ENCODE data around the gene MTERF4.

MTERF4 gene

DNA sequence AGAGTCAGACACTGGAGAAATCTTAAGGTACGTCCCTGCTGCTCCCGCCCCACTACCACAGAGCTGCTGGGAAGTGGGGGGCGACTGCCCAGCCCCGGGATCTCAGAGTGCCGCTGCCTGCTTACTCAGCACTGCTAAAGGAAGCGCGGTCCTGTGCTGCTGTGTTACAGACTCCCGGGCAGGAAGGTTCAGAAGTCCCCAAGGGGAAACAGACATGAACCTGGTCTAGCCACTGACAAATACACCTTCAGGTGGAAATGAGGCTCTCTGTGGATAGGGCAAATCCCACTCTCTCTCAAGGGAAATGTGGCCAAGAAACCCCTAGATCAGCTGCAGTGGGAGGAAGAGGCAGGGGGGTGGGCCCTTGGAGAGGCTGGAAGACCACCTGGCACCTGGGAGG is 13.7 kb downstream of the MTERF4 start:
- no peak for FAIRE-seq

DNA sequence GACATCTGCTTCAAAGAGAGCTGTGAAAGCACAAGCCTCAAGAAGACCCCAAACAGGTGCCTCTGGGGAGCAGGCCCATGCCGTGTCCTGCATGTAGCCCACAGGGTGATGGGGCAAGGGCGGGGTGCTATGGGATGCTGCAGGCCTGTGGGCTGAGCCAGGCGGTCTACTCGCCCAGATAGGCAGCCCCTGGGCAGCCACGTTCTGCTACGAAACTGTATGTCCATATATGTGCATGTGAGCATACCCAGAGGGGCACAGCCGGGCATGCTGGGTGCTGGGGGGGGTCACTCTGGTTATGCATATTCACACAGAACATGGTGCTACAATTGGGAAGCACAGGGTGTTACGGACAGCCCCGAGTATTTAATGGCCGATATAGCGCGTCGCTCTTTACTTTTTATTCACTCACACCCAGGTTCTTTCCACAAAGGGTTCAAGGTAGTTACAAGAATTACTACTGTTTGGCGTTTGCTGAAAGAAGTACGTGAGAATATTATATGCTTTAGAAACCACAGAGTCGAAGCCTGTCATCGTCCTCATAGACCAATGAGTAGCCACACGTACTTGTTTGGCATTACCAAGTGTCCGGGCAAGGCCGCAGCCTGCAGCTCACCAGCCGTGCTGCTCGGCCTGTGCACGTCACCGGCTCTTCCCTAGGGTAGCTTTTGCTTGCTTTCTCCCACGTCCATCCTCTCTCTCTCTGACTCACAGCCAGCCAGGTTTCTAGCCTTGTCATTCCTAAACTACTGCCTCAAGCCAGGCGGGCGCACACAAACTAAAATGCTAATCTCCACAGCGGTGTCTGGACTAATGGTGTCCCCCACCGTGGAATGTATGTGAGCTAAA is 14.4 kb downstream of the MTERF4 start:
- no peak for FAIRE-seq

DNA sequence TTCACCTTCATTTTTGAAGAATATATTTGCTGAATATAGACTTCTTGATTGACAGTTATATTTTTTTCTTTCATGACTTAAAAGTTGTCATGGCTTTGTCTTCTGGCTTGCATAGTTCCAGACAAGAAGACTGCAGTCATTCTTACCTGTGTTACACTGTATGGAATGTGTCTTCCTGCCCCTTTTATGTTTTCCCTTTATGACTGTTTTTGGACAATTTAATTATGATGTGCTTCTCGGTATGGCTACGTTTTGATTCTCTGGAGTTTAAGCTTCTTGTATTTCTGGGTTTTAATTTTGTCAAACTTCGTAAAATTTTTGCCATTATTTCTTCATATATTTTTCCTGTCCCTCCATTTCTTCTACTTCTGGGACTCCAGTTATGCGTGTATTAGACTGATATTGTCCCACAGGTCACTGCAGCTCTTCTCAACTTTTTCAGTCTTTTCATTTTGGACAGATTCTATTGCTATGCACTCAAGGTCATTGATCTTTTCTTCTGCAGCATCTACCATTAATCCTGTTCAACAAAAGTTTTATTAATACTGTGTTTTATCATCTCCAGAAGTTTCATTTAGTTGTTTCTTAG is 17.1 kb downstream of the MTERF4 start:
- no peak for FAIRE-seq

DNA sequence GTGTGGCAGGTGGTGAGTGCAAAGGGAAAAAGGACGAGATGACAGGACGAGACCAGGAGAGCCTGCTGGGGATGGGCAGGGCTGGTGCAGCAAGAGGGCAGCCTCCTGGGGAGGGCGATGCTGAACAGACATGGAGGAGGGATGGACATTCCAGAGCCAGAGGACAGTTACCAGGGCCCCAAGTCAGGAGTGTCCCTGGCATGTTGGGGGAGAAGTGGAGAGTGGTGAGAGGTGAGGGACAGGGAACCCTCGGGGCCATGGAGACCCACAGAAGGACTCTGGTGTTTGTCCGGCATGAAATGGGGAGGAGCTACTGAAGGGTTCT is 19.0 kb downstream of the MTERF4 start:
- no peak for FAIRE-seq

DNA sequence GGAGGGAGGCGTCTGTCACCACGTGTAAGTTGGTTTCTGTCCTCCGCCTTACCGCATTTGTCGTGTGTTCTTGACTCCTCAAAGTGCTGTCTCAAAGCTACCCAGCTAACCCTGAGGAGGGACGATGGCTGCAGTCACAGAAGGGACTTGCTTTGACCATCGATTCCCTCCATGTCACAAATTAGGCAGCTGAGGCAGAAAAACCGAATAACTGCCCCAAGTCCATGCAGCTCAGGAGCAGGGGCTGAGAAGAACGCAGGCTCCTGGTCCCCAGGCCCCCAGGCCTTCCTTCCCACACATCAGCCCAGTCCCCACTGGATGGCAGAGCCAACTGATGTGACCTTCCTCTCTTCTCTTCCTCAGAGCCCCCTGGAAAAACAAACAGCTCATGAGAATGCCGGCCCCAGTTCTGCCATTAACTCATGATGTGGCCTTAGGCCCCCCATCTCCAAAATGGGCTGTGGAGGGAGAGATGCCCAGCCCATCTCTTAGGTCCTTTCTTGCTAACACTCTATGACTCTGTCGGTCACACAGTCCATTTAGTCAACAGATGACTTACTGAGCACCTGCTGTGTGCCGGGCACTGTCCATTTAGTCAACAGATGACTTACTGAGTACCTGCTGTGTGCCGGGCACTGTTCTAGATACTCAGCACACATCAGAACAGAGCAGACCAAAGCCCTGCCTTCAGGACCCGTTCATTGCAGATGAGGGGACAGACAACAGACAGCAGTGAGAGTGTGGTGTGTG is 19.6 kb downstream of the MTERF4 start:
- FAIRE-seq = no peak

DNA sequence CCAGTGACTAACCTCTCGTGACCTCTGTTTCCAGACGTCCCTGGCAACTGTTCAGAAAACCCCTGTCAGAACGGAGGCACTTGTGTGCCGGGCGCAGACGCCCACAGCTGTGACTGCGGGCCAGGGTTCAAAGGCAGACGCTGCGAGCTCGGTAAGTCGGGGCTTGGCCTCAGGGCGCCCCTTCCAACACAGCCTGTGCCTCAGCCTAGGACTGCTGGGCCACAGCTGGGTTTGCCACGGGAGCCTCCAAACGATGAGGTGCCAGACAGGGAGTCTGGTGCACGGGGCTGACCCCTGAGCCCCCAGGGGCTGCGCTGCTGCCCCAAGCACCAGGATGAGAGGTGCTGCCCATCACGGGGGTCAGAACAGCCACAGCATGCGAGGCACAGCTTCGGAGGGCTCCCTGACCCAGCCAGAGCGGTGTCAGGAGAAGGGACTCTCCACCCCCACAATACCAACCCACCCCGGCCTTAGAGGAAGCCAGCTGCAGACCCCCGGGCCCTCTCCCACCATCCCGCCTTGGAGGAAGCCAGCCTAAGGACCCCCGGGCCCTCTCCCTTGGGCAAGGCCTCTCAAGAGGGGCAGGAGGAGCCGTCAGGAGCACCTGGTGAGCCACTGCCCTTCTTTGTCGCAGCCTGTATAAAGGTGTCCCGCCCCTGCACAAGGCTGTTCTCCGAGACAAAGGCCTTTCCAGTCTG is 20.3 kb downstream of the MTERF4 start:
- no peak for FAIRE-seq

DNA sequence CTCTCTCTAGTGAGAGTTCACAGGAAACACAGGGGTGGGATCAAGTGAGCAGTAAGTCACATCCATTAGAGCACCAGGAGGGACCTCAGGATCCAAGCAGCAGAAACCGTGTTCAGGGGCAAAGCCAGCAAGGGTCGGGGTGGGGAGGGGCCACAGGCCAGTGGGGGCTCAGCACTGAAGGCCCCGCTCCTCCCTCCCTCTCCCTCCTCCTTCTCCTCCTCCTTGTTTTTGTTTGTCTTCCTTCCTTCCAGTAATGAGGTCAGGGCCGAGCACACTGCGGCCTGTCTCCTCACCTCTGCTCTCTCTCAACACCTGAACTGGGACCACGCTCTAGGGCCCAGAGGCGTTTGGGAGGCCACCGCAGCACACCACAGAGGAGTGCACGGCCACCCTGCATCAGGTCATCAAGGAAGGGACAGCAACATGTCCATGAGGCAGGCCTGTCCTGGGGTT is 20.9 kb downstream of the MTERF4 start:
- FAIRE-seq = no peak

DNA sequence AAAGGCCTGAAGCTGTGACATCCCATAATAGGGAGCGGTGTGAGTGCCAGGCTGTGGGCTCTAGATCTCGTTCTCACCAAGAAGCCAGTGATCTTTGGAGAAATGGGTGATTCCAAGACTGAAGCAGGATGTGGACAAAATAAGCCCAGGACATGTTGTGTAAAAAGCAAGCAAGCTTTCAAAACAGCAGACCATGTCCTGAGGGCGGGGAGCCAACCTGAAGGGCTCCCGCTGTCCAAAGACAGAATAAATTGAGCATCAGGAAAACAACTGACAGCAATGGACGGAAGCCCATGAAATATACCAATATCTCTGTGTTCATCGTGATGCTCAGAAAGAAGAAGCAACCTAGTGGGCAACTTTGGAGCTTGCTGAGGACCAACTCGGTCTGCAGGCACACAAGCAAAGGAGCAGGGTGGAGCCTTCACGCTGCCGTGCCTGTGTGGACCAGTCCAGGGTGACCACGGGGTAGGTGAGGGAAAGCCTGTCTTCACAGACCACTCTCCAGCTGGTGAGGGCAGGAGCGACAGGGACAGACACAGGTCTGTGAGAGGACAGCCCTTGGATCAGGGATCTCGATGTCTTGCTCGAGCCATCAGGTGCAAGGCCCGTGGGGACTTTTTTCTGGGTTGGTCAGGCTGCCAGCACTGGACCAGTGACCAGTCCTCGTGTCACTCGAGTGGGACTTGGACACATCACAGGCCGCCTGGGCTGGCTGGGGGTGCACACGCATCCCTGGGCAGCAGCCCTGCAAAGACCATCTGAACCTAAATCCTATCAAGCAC is 21.5 kb downstream of the MTERF4 start:
- no peak for FAIRE-seq

DNA sequence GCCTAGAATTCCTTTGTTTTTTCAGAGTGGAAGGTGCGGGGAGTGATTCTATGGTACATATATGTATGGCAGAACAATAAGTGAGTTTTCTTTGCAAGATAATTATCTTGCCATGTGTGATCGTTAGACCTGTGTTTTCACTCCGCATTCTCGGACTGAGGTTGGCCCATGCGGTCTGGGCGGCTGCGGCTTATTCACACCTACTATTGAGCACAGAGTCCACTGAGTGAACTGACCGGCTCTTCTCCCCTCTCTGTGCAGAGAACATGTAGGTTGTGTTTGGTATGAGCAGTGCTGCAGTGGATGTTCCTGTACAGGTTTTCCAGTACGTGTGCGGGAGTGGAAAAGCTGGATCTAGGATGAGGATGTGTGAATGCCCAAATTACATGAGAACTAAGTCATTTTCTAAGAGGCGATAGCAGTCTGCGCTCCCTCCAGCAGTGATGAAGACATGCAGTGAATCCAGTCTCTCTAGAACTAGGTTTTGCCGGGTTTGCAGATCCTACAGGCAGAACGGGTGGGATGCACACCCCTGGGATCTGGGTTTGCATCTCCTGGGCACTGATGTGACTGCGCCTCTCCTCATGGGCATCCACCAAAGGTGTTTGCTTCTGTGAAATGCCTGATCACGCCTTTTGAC is 27.1 kb downstream of the MTERF4 start:
- FAIRE-seq = no peak

DNA sequence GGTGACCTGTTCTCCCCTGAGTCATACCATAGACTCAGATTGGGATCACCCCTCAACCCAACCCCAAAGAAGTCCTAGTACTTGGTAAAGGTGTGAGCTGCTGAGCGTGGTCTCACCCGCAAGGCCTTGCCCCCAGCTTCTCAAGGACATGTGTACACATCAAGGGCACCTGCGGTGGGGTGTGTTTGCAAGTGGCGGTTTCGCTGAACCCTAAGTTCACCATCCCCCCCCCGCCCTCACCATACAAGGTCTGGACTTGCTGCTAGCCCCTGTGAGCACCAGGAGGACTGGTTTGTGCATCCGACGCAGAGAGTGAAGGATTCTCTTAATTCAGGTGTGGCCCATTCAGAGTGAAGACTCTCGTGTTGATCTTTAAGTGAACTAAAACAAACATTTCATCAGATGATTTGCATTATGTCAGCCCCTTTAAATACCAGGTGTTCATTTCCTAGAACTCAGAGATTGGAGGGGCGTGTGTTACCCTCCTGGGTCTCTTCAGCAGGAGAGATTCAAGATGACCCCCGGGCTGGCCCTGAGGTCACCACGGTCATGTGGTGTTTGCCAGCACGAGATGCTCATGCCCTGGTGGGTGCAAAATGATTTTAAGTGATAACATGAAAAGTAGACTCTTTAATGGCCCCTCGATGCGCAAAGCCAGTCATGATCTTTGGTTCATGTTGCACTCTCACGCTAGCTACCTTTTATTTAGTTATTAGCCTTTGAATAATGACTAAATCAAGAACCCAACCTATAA is 27.8 kb downstream of the MTERF4 start:
- FAIRE-seq = no peak

DNA sequence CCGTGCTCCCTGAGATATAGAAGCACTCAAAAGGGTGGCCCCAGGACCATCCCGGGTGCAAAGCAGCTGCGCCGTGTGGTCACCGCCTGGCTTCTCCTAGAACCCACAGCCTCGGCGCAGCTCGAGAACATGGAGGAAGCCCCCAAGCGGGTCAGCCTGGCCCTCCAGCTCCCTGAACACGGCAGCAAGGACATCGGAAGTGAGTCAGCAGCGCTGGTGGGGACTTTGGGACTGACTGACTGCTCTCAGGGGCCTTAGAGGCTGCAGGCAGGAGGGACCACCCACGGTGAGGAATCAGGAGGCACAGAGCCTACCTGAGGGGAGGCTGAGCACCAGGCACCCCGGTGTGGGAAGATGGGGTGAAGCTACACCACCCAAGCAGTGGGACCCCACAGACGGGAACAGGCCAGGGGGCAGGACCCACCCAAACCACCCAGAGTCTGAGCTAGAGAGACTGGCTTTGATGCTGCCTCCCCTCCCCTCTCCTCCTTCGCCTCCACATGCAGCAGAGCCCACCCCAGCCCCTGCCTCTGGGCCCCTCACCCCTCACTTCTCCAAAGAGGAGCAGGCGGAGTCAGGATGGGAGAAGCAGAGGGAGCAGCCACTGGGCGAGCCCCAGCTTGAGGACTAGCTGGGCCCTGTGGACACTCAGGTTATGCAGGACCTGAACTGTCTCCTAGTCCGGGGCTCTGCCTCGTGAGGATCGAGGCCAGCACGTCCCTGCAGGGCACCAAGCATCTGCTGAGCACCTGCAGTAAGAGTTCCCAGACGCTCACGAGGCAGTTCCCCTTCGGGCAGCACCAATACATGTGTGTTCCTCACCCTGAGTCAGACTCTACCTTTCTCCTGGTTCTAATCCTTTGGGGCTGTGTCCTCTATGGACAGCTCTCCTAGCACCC is 28.7 kb downstream of the MTERF4 start:
- FAIRE-seq = no peak

DNA sequence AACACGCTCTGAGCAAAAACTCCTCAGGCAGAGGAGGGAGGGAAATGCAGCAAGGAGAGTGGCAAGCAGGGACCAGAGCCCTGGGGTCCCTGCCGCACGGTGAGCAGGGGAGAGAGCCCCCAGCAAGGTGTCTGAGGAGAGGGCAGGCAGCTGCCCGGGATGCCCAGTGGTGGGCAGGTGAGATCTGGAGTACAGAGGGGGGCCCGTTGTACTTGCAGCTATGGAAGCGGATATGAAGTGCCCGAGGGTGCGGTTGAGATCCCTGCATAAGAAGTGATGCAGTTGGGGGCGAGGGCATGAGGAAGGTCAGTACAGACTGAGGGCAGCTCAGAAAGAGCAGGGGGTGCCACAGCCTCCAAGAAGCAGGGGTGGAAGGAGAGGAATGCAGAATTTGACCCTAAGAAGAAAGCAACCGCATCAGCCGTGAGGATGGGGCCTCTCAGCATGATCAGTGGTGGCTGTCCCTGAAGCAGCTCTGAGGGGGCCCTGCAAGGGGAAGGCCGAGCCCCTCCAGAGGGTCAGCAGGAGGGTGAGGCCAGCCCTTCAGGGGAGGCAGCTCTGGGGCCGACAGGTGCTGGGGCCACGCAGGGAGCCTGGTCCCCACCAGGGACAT is 29.4 kb downstream of the MTERF4 start:
- FAIRE-seq = no peak

DNA sequence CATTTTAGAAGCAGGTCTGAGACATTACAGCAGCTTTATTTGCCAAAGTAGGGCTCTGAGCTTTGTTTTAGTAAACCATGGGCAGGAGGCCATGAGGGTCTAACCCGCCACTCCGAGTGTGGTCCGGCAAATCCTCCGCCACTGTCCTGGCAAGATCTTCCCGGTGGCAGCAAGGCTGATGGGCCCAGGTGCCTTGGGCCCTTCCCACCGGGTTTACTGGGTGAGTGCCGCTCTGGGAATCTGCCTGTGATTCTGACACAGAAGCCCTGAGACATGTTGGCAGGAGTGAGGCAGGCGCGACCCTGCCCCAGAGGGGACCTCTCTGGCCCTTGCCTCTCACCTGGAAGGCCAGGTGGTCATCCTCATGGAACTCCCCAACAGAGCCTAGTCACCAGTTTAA is 29.9 kb downstream of the MTERF4 start:
- no peak for FAIRE-seq

DNA sequence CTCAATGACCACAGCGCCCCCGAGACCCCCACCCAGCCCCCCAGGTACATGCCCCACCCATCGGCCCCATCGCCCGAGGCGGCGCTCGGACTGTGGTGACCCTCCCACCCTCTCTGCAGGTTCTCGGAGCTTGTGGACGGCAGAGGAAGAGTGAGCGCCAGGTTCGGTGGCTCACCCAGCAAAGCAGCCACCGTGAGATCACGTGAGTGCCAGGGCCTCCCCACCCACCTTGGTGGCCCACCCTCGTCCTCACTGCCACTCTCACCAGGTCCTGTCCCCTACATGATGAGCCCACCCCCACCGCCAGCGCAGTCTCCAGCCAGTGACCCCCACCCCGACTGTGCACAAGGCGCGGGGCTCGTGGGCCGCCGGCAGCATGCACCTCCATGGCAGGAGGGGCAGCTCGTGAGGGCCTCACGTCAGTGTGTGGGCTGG is 30.4 kb downstream of the MTERF4 start:
- FAIRE-seq = no peak

DNA sequence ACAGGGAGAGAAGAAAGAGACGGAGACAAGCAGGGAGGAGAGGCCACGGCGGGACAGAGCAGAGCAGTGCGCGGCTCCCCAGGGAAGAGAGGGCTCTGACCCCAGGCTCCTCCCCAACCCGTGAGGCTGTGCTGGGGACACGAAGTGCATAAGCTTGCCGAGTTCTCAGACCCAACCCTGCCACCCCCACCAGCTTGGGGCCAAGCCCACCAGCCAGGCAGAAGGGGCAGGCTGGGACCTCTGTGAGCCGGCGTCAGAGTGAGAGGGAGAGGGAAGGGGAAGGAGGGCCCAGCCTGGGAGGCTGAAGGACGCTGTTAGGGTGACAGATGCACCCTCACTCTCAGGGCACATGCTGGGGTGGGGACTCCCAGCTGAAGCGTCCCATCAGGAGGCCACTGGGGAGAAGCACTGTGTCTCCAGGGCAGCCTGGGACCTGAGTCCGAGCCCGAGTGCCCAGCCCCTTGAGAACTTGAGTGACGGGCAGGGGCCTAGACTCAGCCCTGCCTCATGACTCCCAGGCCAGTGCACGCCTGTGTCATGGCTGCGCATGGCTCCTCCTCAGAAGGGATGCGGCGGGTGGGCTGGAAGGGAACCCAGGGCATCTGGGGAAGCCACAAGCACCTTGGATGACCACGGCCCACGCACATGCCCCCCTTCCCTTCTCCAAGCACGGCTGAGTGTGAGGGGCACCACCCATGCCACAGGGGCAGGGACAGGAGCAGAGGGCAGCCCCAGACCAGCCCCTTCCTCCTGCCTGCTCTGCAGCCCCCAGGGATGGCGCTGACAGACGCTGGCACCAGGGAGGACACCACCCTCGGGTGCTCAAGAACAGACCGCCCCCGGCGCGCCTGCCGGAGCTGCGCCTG is 31.0 kb downstream of the MTERF4 start:
- FAIRE-seq = no peak

DNA sequence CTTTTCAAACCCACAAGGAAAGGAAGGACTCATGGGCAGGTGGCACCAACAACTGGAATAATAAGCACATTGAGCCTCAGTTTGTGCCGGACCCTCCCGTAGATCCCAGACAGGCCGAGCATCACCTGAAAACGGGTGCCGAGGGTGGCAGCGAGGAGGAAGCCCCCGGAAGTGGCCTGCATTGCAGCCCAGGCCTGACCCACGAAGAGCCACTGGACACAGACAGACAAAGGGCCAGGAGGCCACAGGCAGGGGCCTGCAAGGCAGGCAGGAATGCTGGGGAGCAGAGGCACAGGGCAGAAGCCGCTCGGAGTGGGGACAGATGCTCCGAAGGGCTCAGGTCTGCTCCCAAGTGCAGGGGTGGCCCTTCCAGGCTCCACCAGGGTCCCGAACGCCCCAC is 31.7 kb downstream of the MTERF4 start:
- FAIRE-seq = no peak

DNA sequence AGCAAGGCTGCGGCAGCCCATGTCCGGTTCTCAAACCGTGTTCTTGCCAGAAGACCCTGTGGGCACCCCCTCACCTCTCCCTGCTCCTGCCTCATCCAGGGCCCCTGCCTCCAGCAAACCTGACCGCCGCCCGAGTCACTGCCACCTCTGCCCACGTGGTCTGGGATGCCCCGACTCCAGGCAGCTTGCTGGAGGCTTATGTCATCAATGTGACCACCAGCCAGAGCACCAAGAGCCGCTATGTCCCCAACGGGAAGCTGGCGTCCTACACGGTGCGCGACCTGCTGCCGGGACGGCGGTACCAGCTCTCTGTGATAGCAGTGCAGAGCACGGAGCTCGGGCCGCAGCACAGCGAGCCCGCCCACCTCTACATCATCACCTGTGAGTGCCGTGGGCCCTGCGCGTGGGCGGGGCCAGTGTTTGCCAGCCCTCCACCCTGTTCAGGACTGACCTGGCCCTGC is 32.2 kb downstream of the MTERF4 start:
- no peak for FAIRE-seq
